GM18505 (cell line): ENCODE results near the gene CALCOCO2.

Experiments used
- ATAC-seq: cut with Tn5 transposase; IDR thresholded peaks from one replicate; pipeline ENCODE4 v1.9.1; 2021; ENCODE audit not compliant: unreplicated experiment
- POLR2A ChIP-seq: IDR thresholded peaks from 4 replicates; pipeline ENCODE4 v1.6.1; 2011; ENCODE audit warnings: borderline replicate concordance; ENCODE audit not compliant: insufficient read depth, insufficient read length; ENCODE audit errors: extremely low read depth

The CALCOCO2 gene

GRCh38 chr17:48878920-48879898, 48.4 kb downstream of the CALCOCO2 start:
- ATAC-seq = no peak
- TF ChIP-seq POLR2A = no peak

GRCh38 chr17:48882272-48882671, 51.4 kb downstream of the CALCOCO2 start:
- no peak for TF ChIP-seq POLR2A
- no peak for ATAC-seq

DNA sequence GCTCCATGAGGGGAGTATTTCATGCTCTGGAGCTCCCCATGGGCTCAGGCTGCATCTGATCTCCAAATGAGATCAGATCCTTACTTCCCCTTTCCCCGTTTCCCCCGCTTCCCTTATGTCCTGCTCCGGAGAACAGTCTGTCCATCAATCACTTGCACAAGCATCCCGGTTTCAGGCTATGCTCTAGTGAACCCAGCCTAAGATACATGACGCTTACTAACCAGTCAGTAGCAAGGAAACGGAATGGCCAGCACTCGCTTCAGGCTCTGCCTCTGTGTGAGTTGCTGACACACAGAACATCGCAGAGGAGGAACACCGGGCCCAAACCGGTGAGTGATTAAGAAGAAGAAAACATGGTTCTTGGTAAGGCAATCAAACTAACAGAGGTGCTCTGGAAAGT, 52.3 kb downstream of the CALCOCO2 start:
- no peak for ATAC-seq
- TF ChIP-seq POLR2A = no peak

DNA sequence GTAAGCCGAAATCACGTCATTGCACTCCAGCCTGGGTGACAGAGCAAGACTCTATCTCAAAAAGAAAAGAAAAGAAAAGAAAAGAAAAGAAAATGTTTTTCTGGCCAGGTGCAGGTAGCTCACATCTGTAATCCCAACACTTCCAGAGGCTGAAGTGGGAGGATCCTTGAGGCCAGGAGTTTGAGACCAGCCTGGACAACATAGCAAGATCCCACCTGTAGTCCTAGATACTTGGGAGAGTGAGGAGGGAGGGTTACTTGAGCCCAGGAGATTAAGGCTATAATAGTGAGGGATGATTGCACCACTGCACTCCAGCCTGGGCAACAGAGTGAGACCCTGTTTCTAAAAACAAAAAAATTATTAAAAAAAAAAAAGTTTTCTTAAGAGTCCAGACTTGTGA, 59.3 kb downstream of the CALCOCO2 start:
- no peak for ATAC-seq
- no peak for TF ChIP-seq POLR2A

- peak; percentile 8 for ATAC-seq
- TF ChIP-seq POLR2A = no peak
Observed at GRCh38 chr17:48892940-48893645, 62.3 kb downstream of the CALCOCO2 start.

GRCh38 chr17:48893646-48894508, 63.0 kb downstream of the CALCOCO2 start:
- TF ChIP-seq POLR2A = no peak
- no peak for ATAC-seq

GRCh38 chr17:48894886-48895285, 64.1 kb downstream of the CALCOCO2 start:
- no peak for TF ChIP-seq POLR2A
- ATAC-seq = no peak

DNA sequence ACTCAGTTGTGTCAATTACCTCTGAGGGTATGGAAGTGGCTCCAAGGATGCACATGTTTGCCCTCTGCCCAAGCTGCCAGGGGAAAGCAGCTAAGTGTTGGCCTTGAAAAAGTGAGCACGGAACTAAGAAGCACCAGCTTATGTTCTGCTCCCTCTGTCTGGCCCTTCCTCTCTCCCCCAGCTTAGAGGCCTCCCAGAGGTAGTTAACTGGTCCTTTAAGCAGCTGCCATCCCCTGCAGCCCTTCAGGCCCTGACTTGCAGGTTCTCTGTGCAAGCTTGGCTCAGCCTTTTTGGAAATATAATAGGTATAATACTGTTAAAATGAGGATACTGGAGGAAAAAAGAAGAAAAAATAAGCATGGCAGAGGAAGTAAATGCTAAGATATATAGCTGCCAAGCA, 70.4 kb downstream of the CALCOCO2 start:
- TF ChIP-seq POLR2A = no peak
- ATAC-seq = no peak

DNA sequence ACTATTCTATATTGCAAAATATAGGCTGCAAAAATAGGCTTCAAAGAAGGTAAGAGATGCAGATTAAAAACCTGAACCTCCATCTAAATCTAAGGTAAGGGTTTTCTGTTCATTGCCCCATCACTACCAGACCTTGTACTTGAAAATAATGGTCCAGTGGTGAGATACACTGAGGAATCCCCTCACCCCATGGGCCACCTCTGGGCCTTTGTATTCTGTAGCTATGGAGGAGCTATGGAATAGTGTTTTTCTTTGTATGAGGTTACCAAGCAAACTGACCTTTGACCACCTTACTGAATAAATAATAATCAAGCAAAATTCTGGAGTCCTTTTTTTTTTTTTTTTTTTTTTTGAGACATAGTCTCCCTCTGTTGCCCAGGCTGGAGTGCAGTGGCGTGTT, 72.6 kb downstream of the CALCOCO2 start:
- ATAC-seq = no peak
- TF ChIP-seq POLR2A = no peak

DNA sequence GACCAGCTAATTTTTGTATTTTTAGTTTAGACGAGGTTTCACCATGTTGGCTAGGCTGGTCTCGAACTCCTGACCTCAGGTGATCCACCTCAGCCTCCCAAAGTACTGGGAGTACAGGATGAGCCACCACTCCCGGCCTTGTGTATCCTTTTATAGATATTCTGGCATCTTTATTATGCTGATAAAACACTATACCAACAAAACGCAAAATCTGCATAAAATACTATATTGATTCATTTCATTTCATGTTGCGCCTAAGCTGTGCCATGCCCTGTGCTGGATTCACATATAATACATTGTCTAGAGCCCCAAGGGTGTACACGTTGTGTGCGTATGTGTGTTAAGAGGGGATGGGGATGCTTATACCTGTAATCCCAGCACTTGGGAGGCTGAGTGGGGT, 73.6 kb downstream of the CALCOCO2 start:
- ATAC-seq = no peak
- no peak for TF ChIP-seq POLR2A

DNA sequence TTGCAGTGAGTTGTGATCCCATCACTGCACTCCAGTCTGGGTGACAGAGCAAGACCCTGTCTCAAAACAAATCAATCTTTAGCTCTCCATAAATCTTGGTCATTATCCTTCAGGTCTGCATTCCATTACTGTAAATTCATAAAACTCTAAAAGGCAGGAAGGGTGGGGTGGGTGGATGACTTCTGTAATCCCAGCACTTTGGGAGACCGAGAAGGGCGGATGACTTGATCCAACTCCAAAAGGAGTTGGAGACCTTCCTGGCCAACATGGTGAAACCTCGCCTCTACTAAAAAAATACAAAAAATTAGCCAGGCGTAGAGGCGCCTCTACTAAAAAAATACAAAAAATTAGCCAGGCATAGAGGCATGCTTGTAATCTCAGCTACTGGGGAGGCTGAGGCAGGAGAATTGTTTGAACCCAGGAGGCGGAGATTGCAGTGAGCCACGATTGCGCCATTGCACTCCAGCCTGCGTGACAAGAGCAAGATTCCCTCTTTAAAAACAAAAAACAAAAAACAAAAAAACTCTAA, 75.2 kb downstream of the CALCOCO2 start:
- TF ChIP-seq POLR2A = no peak
- ATAC-seq = no peak

DNA sequence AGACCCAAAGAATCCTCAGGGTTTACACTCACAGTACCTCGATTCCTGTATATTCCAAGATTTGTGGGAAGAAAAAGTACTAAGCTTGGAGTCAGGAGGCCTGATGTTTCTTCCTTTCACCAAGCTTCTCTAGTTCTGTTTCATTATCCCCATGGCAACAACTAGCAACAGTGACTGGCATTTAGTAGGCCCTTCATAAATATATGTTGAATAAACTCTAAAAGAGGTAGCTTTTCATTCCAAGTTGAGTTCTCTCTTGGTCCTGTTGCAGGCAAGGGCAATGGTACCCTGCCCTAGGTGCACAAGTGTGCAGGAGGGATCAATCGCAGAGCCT, 76.8 kb downstream of the CALCOCO2 start:
- ATAC-seq = no peak
- no peak for TF ChIP-seq POLR2A
